Measurements from ENCODE around the gene POLR1C. TPM values are rescaled to one million over a fixed set of nuclear protein-coding genes. Genes with fewer than 3 reads are reported as not detected.

The POLR1C gene
- total RNA-seq, 2 experiments from 2014 or later = 46.6 to 47.8 TPM

DNA sequence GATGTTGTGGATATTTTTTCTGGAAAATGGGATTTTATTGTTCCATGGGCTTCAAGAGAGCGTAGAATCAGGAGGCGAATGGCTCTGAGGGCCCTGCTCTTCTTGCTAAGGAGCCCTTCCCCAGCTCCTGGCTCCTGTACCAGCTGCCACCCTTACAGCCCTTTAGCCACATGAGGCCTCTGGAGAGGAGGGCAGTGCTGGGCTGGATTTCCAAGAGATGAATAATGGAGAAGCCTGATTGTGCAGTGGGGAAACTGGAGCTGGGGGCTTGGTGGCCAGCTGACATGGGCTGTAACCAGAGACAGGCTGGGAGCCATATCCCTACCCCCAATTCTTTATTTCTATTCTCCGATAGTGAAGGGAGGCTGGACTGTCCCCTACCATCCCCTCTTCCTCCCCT, 16.0 kb upstream of the POLR1C start:
- ChIA-PET CTCF (interaction anchor here (0.6 kb wide), 1 partner anchor 106 kb away, joined by 3 read pairs; no protein-coding TSS in a partner anchor), POLR2A (no interaction called here)
- no peaks in the 10 kb centered on the region for H3K27me3 ChIP-seq (ENCODE audit: control insufficient read depth in 1 of 2, insufficient read depth in 2 of 2, low read length in 2 of 2)
- H3K9me3 ChIP-seq (ENCODE audit: control insufficient read depth in 1 of 2, insufficient read depth in 1 of 2, low read length in 2 of 2) = no peaks in the 10 kb centered on the region
- Mint-ChIP-seq H3K4me3 (no peak overlapping the region), H3K9me3 (no peaks in the 10 kb centered on the region), H3K4me1 (ENCODE audit: low read depth) (peaks cover 2% of the 10 kb centered on the region), H3K36me3 (ENCODE audit: low read depth) (peaks cover 71% of the 10 kb centered on the region), H3K27me3 (no peaks in the 10 kb centered on the region), H3K27ac (no peak overlapping the region)
- H3K4me1 ChIP-seq (ENCODE audit: insufficient read depth, low read length) = peaks cover under 1% of the 10 kb centered on the region
- H3K36me3 ChIP-seq (ENCODE audit: insufficient read depth, low read length) = peaks cover 80% of the 10 kb centered on the region
- no peak overlapping the region for H3K27ac ChIP-seq (ENCODE audit: low read depth in 1 of 2, low read length in 2 of 2)
- TF ChIP-seq, protein P1, sequence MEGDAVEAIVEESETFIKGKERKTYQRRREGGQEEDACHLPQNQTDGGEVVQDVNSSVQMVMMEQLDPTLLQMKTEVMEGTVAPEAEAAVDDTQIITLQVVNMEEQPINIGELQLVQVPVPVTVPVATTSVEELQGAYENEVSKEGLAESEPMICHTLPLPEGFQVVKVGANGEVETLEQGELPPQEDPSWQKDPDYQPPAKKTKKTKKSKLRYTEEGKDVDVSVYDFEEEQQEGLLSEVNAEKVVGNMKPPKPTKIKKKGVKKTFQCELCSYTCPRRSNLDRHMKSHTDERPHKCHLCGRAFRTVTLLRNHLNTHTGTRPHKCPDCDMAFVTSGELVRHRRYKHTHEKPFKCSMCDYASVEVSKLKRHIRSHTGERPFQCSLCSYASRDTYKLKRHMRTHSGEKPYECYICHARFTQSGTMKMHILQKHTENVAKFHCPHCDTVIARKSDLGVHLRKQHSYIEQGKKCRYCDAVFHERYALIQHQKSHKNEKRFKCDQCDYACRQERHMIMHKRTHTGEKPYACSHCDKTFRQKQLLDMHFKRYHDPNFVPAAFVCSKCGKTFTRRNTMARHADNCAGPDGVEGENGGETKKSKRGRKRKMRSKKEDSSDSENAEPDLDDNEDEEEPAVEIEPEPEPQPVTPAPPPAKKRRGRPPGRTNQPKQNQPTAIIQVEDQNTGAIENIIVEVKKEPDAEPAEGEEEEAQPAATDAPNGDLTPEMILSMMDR (IDR thresholded peaks at IDR 0.05) = no peak
- intact Hi-C loops (cut with DNase I, micrococcal nuclease) = loop anchor here in 1 of 2 experiments (10.0 kb wide), 1 partner anchor 596 kb away; no protein-coding TSS in a partner anchor
- ATAC-seq (ENCODE audit: poor library complexity) (no peak), DNase-seq (no peak)
- no peak overlapping the region for H3K4me3 ChIP-seq (ENCODE audit: low read length)

DNA sequence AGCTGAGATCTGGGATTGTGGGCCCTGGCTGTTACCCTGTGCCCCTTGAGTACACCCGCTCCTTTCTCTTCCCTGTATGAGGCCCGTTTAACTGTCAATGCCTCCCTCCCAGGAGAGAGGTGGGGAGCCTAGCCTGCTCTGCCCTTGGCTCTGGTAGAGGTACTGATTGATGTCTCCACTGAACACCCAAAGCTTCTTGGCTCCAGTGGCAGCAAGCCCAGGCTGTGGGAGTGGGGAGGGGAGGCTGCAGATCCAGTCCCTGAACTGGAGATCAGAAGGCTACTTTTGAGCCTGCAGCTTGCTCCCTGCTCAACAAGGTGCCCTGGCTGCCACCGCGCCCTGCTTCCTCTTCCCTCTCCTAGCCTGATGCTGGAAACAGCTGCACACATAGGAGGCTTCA, 14.2 kb upstream of the POLR1C start:
- no peak overlapping the region for H3K4me3 Mint-ChIP-seq
- no peak for ATAC-seq (ENCODE audit: poor library complexity)
- Histone ChIP-seq H3K27me3 (ENCODE audit: control insufficient read depth in 1 of 2, insufficient read depth in 2 of 2, low read length in 2 of 2) (peaks cover under 1 to 5% of the 10 kb centered on the region in 2 experiments), H3K4me3 (ENCODE audit: low read length) (no peak overlapping the region), H3K36me3 (ENCODE audit: insufficient read depth, low read length) (peaks cover 74% of the 10 kb centered on the region), H3K27ac (ENCODE audit: low read depth in 1 of 2, low read length in 2 of 2) (no peak overlapping the region), H3K4me1 (ENCODE audit: insufficient read depth, low read length) (peaks cover 14% of the 10 kb centered on the region), H3K9me3 (ENCODE audit: control insufficient read depth in 1 of 2, insufficient read depth in 1 of 2, low read length in 2 of 2) (no peaks in the 10 kb centered on the region)
- H3K9me3 Mint-ChIP-seq = no peaks in the 10 kb centered on the region
- POLR2A ChIA-PET = interaction anchor here (0.9 kb wide), 1 partner anchor 48 kb away, joined by 4 read pairs; the partner anchor contains the start of gene DLK2
- TF ChIP-seq, protein P1 (IDR thresholded peaks at IDR 0.05) = no peak
- intact Hi-C loops (cut with DNase I, micrococcal nuclease) = loop anchor here in 1 of 2 experiments (10.0 kb wide), 1 partner anchor 598 kb away; no protein-coding TSS in a partner anchor
- CTCF ChIA-PET = no interaction called here
- H3K27ac Mint-ChIP-seq = no peak overlapping the region
- H3K27me3 Mint-ChIP-seq = peaks cover 6% of the 10 kb centered on the region
- peaks cover 79% of the 10 kb centered on the region for H3K36me3 Mint-ChIP-seq (ENCODE audit: low read depth)
- peaks cover 6% of the 10 kb centered on the region for H3K4me1 Mint-ChIP-seq (ENCODE audit: low read depth)
- no peak for DNase-seq

DNA sequence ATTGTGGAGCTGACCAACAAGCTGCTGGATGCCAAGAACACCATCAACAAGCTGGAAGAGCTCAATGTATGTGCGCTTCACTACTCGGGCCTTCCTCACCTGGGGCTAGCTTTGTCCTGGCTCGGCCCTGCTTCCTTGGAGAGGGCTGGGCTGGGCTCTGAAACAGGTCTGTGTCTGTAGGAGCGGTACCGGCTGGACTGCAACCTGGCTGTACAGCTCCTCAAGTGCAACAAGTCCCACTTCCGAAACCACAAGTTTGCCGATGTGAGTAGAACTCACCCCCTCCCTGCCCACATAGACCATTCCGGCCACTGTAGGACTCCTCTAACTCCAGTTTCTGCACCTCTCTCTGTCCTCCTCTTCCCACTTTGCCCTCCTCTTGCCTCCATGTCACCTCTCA, 13.4 kb upstream of the POLR1C start:
- H3K27ac ChIP-seq (ENCODE audit: low read depth in 1 of 2, low read length in 2 of 2) = no peak overlapping the region
- Mint-ChIP-seq H3K27ac (no peak overlapping the region), H3K27me3 (peaks cover 13% of the 10 kb centered on the region), H3K9me3 (no peaks in the 10 kb centered on the region), H3K4me3 (no peak overlapping the region), H3K36me3 (ENCODE audit: low read depth) (peaks cover 73% of the 10 kb centered on the region), H3K4me1 (ENCODE audit: low read depth) (peaks cover 6% of the 10 kb centered on the region)
- ChIA-PET CTCF (no interaction called here), POLR2A (interaction anchor here (0.9 kb wide), 1 partner anchor 48 kb away, joined by 4 read pairs; the partner anchor contains the start of gene DLK2)
- ATAC-seq (ENCODE audit: poor library complexity) = no peak
- peaks cover 9 to 10% of the 10 kb centered on the region in 2 experiments for H3K27me3 ChIP-seq (ENCODE audit: control insufficient read depth in 1 of 2, insufficient read depth in 2 of 2, low read length in 2 of 2)
- H3K4me1 ChIP-seq (ENCODE audit: insufficient read depth, low read length) = peaks cover 14% of the 10 kb centered on the region
- H3K9me3 ChIP-seq (ENCODE audit: control insufficient read depth in 1 of 2, insufficient read depth in 1 of 2, low read length in 2 of 2) = no peaks in the 10 kb centered on the region
- TF ChIP-seq, protein P1 (IDR thresholded peaks at IDR 0.05) = no peak
- H3K36me3 ChIP-seq (ENCODE audit: insufficient read depth, low read length) = peaks cover 66% of the 10 kb centered on the region
- no peak overlapping the region for H3K4me3 ChIP-seq (ENCODE audit: low read length)
- DNase-seq = no peak
- intact Hi-C loops (cut with DNase I, micrococcal nuclease) = loop anchor here in 1 of 2 experiments (10.0 kb wide), 1 partner anchor 599 kb away; no protein-coding TSS in a partner anchor
